IMR-90 (cell line): ENCODE measurements around the gene COX6B2. TPM values are rescaled to one million over a fixed set of nuclear protein-coding genes. Genes with fewer than 3 reads are reported as not detected.

Experiments
- ATAC-seq: fragments of 200-7000 bp; cut with Tn5 transposase; 2 replicates; pipeline ENCODE4 v1.9.1; 2020; ENCODE audit warnings: low read depth, mild to moderate bottlenecking, moderate library complexity
- BruUV-seq: library from RNA; stranded (reverse); fragments of 400-500 nt; replicated peaks from 2 replicates; lab custom pipeline; 2021; lab: Mats Ljungman, UMichigan
- CTCF ChIA-PET: fragments of 300-600 bp; formaldehyde crosslinking; extraction: SDS; loops from one replicate; lab custom pipeline; 2021; ENCODE audit warnings: antibody characterized with exemption; lab: Yijun Ruan, JAX
- POLR2A ChIA-PET: fragments of 300-600 bp; sonication (Branson Sonifier 250); formaldehyde crosslinking; loops from one replicate; lab custom pipeline; 2022; ENCODE audit warnings: antibody characterized with exemption; ENCODE audit not compliant: unreplicated experiment; lab: Charles Lee
- DNase-seq: peaks from one replicate; pipeline ENCODE4 v3.0.0; 2013
- H2AFZ ChIP-seq: replicated peaks from 2 replicates; pipeline ENCODE3; 2013; ENCODE audit warnings: low read length, mild to moderate bottlenecking; ENCODE audit not compliant: poor library complexity
- H2AK5ac ChIP-seq: 2 replicates; pipeline ENCODE4 v1.6.1; 2013; ENCODE audit warnings: low read depth, low read length, inconsistent platforms
- H2AK9ac ChIP-seq: replicated peaks from 2 replicates; pipeline ENCODE3; 2013; ENCODE audit warnings: mild to moderate bottlenecking, low read depth, low read length, moderate library complexity; ENCODE audit not compliant: poor library complexity
- H2BK120ac ChIP-seq: 2 replicates; pipeline ENCODE4 v1.6.1; 2013; ENCODE audit warnings: low read depth, low read length, inconsistent platforms
- H2BK15ac ChIP-seq: 3 replicates; pipeline ENCODE4 v1.6.1; 2013; ENCODE audit warnings: low read depth, low read length, inconsistent platforms
- H2BK20ac ChIP-seq: 2 replicates; pipeline ENCODE4 v1.6.1; 2013; ENCODE audit warnings: low read depth, mild to moderate bottlenecking, inconsistent platforms, low read length, moderate library complexity
- H2BK5ac ChIP-seq: 2 replicates; pipeline ENCODE4 v1.6.1; 2013; ENCODE audit warnings: mild to moderate bottlenecking, low read depth, low read length, inconsistent platforms; ENCODE audit not compliant: poor library complexity, severe bottlenecking
- H3K14ac ChIP-seq: replicated peaks from 2 replicates; pipeline ENCODE4 v1.6.1; 2013; ENCODE audit warnings: low read depth, low read length, inconsistent platforms
- H3K18ac ChIP-seq: 2 replicates; pipeline ENCODE4 v1.6.1; 2013; ENCODE audit warnings: low read depth, low read length, control low read depth
- H3K23ac ChIP-seq: 2 replicates; pipeline ENCODE4 v1.6.1; 2013; ENCODE audit warnings: low read depth, low read length, inconsistent platforms
- H3K27ac ChIP-seq: 2 replicates; pipeline ENCODE4 v1.5.1; 2013; ENCODE audit warnings: mild to moderate bottlenecking, control low read depth, low read length; ENCODE audit not compliant: insufficient read depth
- H3K27me3 ChIP-seq: 2 replicates; pipeline ENCODE4 v1.6.1; 2013; ENCODE audit warnings: low read length; ENCODE audit not compliant: control insufficient read depth, insufficient read depth
- H3K36me3 ChIP-seq: 2 replicates; pipeline ENCODE4 v1.6.1; 2013; ENCODE audit warnings: low read length, mixed read lengths; ENCODE audit not compliant: control insufficient read depth, insufficient read depth
- H3K4ac ChIP-seq: 2 replicates; pipeline ENCODE4 v1.6.1; 2013; ENCODE audit warnings: low read depth, low read length, inconsistent platforms
- H3K4me1 ChIP-seq: 2 replicates; pipeline ENCODE4 v1.6.1; 2013; ENCODE audit warnings: low read length, mixed read lengths; ENCODE audit not compliant: control insufficient read depth, insufficient read depth
- H3K4me2 ChIP-seq: 2 replicates; pipeline ENCODE4 v1.6.1; 2013; ENCODE audit warnings: low read depth, mild to moderate bottlenecking, control low read depth, low read length, moderate library complexity
- H3K4me3 ChIP-seq: 2 replicates; pipeline ENCODE4 v1.5.1; 2013; ENCODE audit warnings: low read depth, mild to moderate bottlenecking, control low read depth, low read length, moderate library complexity; ENCODE audit not compliant: insufficient read depth
- H3K56ac ChIP-seq: 2 replicates; pipeline ENCODE4 v1.6.1; 2013; ENCODE audit warnings: low read length, inconsistent platforms; ENCODE audit not compliant: insufficient read depth; ENCODE audit errors: extremely low read depth
- H3K79me1 ChIP-seq, 2 experiments: 2 replicates each; pipeline ENCODE4 v1.6.1; 2013; ENCODE audit warnings: low read length in 2 of 2, inconsistent platforms in 1 of 2, low read depth in 1 of 2
- H3K9ac ChIP-seq: 2 replicates; pipeline ENCODE4 v1.6.1; 2013; ENCODE audit warnings: low read depth, low read length, control low read depth
- H3K9me1 ChIP-seq: 2 replicates; pipeline ENCODE4 v1.6.1; 2013; ENCODE audit warnings: low read length, inconsistent platforms; ENCODE audit not compliant: insufficient read depth
- H3K9me3 ChIP-seq: 2 replicates; pipeline ENCODE4 v1.6.1; 2013; ENCODE audit warnings: low read length; ENCODE audit not compliant: control insufficient read depth, insufficient read depth
- H4K20me1 ChIP-seq: 2 replicates; pipeline ENCODE4 v1.6.1; 2013; ENCODE audit warnings: low read length, inconsistent platforms; ENCODE audit not compliant: insufficient read depth
- H4K5ac ChIP-seq: 2 replicates; pipeline ENCODE4 v1.6.1; 2013; ENCODE audit warnings: mild to moderate bottlenecking, low read depth, low read length, control low read depth
- H4K8ac ChIP-seq, 2 experiments: 2 replicates each; pipeline ENCODE4 v1.6.1; 2013; ENCODE audit warnings: low read depth in 2 of 2, low read length in 2 of 2, control low read depth in 1 of 2, inconsistent platforms in 1 of 2
- H4K91ac ChIP-seq: 2 replicates; pipeline ENCODE4 v1.6.1; 2013; ENCODE audit warnings: low read depth, low read length, inconsistent platforms; ENCODE audit not compliant: insufficient read depth
- BHLHE40 ChIP-seq: fragments of 150-350 bp; IDR thresholded peaks from 2 replicates; pipeline ENCODE4 v1.6.1; 2016; ENCODE audit warnings: mild to moderate bottlenecking, low read depth, low read length
- CEBPB ChIP-seq: IDR thresholded peaks from 2 replicates; pipeline ENCODE4 v1.6.1; 2012; ENCODE audit warnings: low read depth, low read length, improper control_type of control experiment
- CHD1 ChIP-seq: IDR thresholded peaks from 2 replicates; pipeline ENCODE4 v1.6.1; 2012; ENCODE audit warnings: low read depth, low read length, improper control_type of control experiment
- CTCF ChIP-seq: conservative IDR thresholded peaks from 2 replicates; pipeline ENCODE4 v1.5.1; 2012; ENCODE audit warnings: mild to moderate bottlenecking, low read depth, low read length, improper control_type of control experiment
- ELK1 ChIP-seq: fragments of 150-350 bp; IDR thresholded peaks from 2 replicates; pipeline ENCODE4 v1.6.1; 2016; ENCODE audit warnings: low read depth, mild to moderate bottlenecking, low read length, moderate library complexity, borderline replicate concordance
- FOS ChIP-seq: fragments of 150-350 bp; IDR thresholded peaks from 2 replicates; pipeline ENCODE4 v1.6.1; 2016; ENCODE audit warnings: low read depth, low read length
- MAFK ChIP-seq: IDR thresholded peaks from 2 replicates; pipeline ENCODE4 v1.6.1; 2012; ENCODE audit warnings: low read depth, low read length, improper control_type of control experiment
- MAZ ChIP-seq: IDR thresholded peaks from 2 replicates; pipeline ENCODE4 v1.6.1; 2012; ENCODE audit warnings: low read depth, mild to moderate bottlenecking, low read length, improper control_type of control experiment, moderate library complexity, borderline replicate concordance
- MXI1 ChIP-seq: IDR thresholded peaks from 2 replicates; pipeline ENCODE4 v1.6.1; 2012; ENCODE audit warnings: low read depth, mild to moderate bottlenecking, low read length, moderate library complexity, borderline replicate concordance
- NFE2L2 ChIP-seq: fragments of 150-350 bp; IDR thresholded peaks from 2 replicates; pipeline ENCODE4 v1.6.1; 2016; ENCODE audit warnings: low read depth, mild to moderate bottlenecking, low read length
- POLR2A ChIP-seq: IDR thresholded peaks from 2 replicates; pipeline ENCODE4 v1.6.1; 2012; ENCODE audit warnings: mild to moderate bottlenecking, low read depth, low read length
- RAD21 ChIP-seq: IDR thresholded peaks from 2 replicates; pipeline ENCODE4 v1.6.1; 2012; ENCODE audit warnings: low read length, improper control_type of control experiment
- RCOR1 ChIP-seq: IDR thresholded peaks from 2 replicates; pipeline ENCODE4 v1.6.1; 2012; ENCODE audit warnings: mild to moderate bottlenecking, low read length, improper control_type of control experiment; ENCODE audit not compliant: insufficient replicate concordance
- RFX5 ChIP-seq: IDR thresholded peaks from 2 replicates; pipeline ENCODE4 v1.8.0; 2012; ENCODE audit warnings: low read depth, mild to moderate bottlenecking, low read length, moderate library complexity
- SMC3 ChIP-seq: fragments of 150-350 bp; IDR thresholded peaks from 2 replicates; pipeline ENCODE4 v1.6.1; 2016; ENCODE audit warnings: low read depth, mild to moderate bottlenecking, antibody characterized with exemption, low read length, moderate library complexity
- USF2 ChIP-seq: fragments of 150-350 bp; IDR thresholded peaks from 2 replicates; pipeline ENCODE4 v1.6.1; 2017; ENCODE audit warnings: mild to moderate bottlenecking, antibody characterized with exemption, low read length, low read depth
- WGBS, 2 experiments: methylation state at CpG; one replicate each; pipeline versions ENCODE4 v1.1.5 to v1.1.7; 2013; ENCODE audit warnings: missing lambda C conversion rate in 2 of 2; ENCODE audit not compliant: insufficient read length in 1 of 2; ENCODE audit errors: extremely low coverage in 2 of 2; 5-methylcytosine and 5-hydroxymethylcytosine counted together
- dilution Hi-C: fragments of 300-500 bp; cut with HindIII; formaldehyde crosslinking; loops from one replicate; pipeline ENCODE4 v1.14.3; 2018; ENCODE audit warnings: low sequenced_read_pairs; ENCODE audit not compliant: unreplicated experiment
- in situ Hi-C: fragments of 300-500 bp; cut with MboI; formaldehyde crosslinking; loops from 3 replicates; pipeline ENCODE4 v1.14.3; 2019; ENCODE audit warnings: low sequenced_read_pairs, inconsistent platforms, mixed read lengths
- intact Hi-C: fragments of 100-400 bp; cut with micrococcal nuclease; formaldehyde crosslinking; loops from 2 replicates; pipeline ENCODE4 v1.10.0; 2022
- polyA plus RNA-seq, 3 experiments: library from polyadenylated mRNA; depleted of rRNA; stranded (reverse); fragments of >200 nt; gene quantifications; 2 replicates each; pipeline ENCODE4 v1.2.3, GENCODE V29; 2012; ENCODE audit warnings: low replicate concordance in 1 of 3
- total RNA-seq: library from RNA; depleted of rRNA; stranded (reverse); fragments of >200 nt; gene quantifications from 2 replicates; pipeline ENCODE4 v1.2.3, GENCODE V29; 2012

The COX6B2 gene
- total and polyA plus RNA-seq, 2 of the 4 experiments (the other 2 are of a cell fraction) = 0.19 TPM; not detected in 1

GRCh38 chr19:55382013-55382412, 27.5 kb upstream of the COX6B2 start:
- POLR2A ChIA-PET = no interaction called here
- intact Hi-C loops = no loop called here
- H3K9me3 ChIP-seq = no peaks in the 10 kb centered on the region

More at GRCh38 chr19:55382013-55382412, 27.5 kb upstream of the COX6B2 start:
- 97 to 98% methylated on average over 3 to 4 of the region's 5 CpGs for WGBS, 2 experiments
- Histone ChIP-seq H3K56ac (no peak overlapping the region), H3K9me1 (0 out of 2 replicates have a peak, but pooled peaks cover 4% of the 10 kb centered on the region), H2AK5ac (0 out of 2 replicates have a peak overlapping the region, but pooled peaks have one; percentile 61), H4K5ac (no peak overlapping the region), H2BK20ac (no peak overlapping the region), H4K8ac (no peak overlapping the region), H2AK9ac (no peak overlapping the region), H3K27ac (no peak overlapping the region), H3K9ac (no peak overlapping the region), H2BK15ac (no peak overlapping the region), H3K14ac (no peak overlapping the region), H3K18ac (no peak overlapping the region), H3K23ac (no peak overlapping the region), H4K20me1 (peaks cover 13% of the 10 kb centered on the region), H2BK120ac (no peak overlapping the region), H3K36me3 (peaks cover 6% of the 10 kb centered on the region), H2AFZ (no peak overlapping the region), H3K4me1 (peaks cover 14% of the 10 kb centered on the region), H3K4me2 (no peak overlapping the region), H3K27me3 (no peaks in the 10 kb centered on the region), H3K79me1 (peaks cover 14 to 16% of the 10 kb centered on the region in 2 experiments; a peak in 3 of 4 replicates), H2BK5ac (no peak overlapping the region), H3K4ac (no peak overlapping the region), H4K91ac (no peak overlapping the region; the same call in 1 of the 2 replicates), H3K4me3 (no peak overlapping the region)
- in situ Hi-C loops (loop anchor here (10.0 kb wide), 1 partner anchor 87 kb away; no protein-coding TSS in a partner anchor), dilution Hi-C loops (no loop called here)
- CTCF ChIA-PET = no interaction called here
- TF ChIP-seq MAZ (no peak), CEBPB (no peak), USF2 (no peak), BHLHE40 (no peak), RCOR1 (no peak), CTCF (no peak), CHD1 (no peak), MAFK (no peak), MXI1 (no peak), NFE2L2 (no peak), RAD21 (no peak), POLR2A (no peak), FOS (no peak), RFX5 (no peak), SMC3 (no peak), ELK1 (no peak)
- BruUV-seq = no TSS peak
- DNase-seq (no peak), ATAC-seq (no peak)
